Measurements from ENCODE around the gene FBXO10.

Gene FBXO10

DNA sequence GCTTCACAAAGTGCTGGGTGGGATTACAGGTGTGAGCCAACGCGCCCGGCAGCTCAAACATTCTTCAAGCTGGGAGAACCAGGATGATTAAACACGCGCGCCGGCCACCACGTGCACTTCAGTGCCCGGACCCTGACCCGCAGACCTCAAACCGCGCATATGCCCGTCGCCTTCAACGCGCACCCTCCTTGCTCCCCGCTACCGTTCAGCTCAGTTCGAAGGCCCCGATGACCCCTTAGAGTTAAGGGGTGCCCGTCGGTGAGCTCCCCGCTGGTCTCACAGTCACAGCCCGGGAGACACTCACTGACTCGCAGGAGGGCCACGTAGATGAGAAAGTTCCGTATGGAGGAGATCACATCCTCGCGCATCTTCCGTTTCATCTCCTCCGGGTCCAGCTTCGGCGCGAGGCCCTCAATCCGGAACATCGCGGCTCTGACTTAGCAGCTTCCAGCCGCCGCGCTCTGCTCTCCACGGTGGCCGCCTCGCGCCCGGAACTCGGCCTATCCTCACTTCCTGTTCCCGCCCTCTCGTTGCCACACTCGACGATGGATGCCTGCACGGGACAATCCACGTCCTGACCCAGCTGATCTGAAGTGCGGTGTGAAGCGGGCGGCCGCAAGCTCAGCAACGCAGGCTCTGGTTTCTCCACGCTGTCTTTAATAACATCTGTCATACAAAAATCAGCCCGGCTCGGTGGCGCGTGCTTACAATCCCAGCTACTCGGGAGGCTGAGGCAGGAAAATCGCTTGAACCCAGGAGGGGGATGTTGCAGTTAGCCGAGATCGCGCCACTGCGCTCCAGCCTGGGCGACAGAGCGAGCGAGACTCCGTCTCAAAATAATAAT is 16.1 kb upstream of the FBXO10 start, which contains the start of gene TOMM5:
TOMM5 (minus strand) TSS at position 490 of the 844 bp plus-strand sequence; CDS start at position 425, 65 bp downstream.
- peak; percentile 54 for DNase-seq

DNA sequence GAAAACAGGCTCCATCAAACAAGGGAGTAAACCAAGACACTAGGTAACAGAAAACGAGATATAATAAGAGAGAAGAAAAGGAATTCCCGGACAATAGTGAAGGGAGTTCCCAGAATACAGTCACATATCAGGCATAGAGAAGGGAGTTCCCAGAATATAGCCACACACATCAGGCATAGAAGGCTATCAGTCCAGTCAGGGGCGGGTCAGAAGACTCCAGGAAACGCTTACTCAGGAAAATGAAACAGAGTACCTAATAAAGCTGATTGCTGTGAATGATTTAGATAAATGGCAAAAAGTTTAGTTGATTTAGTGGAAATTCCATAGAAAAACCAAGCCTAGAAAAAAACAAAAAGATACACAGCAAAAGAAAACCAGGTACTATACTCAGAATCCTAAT is 11.3 kb upstream of the FBXO10 start:
- no peak for DNase-seq

DNA sequence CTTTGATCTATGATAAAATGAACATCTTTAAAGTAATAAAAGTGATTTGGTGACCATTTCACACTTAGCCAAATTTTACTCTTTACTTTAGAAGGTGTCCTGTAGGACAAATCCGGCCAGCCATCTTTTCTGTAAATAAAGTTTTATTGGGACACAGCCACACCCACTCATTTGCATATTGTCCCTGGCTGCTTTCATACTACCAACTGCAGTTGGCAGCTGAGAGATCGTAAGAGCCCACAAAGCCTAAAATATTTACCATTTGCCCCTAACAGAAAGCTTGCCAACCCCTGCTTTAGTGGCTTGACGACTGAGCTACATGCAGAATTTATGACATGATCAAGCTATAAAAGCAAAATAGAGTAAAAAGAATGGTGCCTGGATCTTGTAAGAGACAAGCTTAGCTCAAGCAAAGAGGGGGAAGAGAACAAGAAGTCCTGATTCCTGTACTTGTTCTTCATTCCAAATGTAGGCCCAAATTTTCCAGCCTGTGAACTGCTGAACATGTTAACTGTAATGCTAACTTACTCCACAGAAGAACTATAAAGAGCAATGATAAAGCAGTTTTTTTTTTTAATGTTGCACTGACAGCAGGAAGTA is 7.4 kb upstream of the FBXO10 start:
- DNase-seq = no peak

DNA sequence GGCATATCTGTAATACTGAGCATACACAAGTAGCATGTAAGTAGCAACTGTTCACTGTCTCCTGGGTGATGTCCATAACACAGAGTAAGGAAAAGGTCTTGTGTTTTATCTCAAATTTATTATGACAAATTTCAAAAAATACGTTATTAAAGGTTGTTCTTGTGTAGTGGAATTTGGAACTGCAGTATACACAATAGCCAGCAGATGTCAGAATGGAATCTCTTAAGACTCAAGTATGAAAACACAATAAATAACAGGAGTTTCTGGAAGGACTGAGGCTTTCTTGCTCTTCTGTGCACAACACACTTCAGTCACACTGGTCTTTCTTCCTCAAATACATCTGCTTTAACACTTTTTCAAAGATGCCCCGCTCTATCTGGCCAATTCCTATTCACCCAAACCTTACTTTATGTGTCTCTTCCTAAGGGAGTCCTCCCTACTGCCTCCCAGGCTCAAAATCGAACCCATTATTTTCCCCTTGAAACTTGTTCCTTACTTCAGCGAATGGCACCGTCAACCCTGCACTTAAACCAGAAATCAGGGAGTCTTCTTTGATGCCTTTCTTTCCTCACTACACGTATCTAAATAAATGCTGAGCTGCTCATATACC is 6.5 kb upstream of the FBXO10 start:
- DNase-seq = no peak

- no peak for DNase-seq
These were observed 667 bp downstream of the FBXO10 start for GRCh38 chr9:37575511-37575914.

DNA sequence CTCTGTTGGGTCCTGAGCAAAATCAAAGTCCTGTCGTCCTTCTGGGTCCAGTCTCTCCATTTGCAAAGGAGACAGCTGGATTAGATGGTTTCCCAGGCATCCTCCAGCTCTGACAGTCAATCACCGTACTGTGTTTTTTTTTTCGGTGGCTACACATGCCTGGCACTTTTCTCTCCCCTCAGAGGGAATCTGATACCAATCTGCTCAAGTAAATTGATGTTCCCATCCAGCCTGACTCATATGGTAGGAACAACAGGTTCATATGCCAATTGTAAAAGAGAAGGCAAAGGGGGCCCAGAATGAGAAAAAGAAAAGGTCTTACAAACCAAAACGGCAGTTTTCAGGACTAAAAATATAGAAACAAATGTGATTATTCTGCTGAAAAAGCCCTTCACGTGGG is 1.2 kb downstream of the FBXO10 start:
- no peak for DNase-seq

DNA sequence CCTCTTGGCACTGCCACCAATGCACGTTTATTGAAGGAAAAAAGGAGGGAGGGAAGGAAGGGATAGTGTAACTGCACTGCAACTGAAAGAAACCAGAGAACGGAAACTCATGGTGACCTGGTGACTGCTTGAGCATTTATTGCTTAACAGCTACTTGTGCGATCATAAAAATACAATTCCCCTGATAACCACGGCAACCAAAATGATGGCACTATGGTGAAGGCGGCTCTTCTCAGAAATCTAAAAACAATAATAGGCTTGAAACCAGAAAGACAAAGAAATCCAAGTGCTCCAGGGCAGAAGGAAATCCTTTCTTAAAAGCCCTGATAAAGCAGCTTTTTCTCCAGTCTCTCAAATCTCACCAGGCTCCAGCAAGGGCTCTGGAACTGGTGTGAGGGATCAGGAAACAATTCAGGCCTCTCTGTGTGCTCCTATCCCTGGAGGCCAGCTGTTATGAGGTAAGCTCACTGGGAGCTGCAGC is 1.9 kb downstream of the FBXO10 start:
- no peak for DNase-seq

DNA sequence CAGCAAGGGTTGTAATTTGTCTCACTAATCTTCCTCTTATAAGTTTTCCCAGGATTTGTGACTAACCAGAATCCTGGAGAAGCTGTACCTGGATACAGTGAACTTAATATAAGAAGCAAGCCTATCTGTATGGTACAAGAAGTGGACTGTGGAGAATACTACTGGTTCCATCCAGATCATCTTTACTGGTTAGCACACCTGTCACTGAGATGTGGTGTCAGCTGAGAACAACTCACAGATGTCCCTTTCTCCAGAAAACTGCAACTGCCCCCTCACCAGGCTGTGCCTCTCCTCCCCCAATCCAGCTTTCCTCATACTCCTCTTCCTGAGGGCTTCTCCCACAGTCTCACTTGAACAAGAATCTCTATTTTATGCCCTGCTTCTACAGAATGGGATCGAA is 4.9 kb downstream of the FBXO10 start:
- DNase-seq = no peak

DNA sequence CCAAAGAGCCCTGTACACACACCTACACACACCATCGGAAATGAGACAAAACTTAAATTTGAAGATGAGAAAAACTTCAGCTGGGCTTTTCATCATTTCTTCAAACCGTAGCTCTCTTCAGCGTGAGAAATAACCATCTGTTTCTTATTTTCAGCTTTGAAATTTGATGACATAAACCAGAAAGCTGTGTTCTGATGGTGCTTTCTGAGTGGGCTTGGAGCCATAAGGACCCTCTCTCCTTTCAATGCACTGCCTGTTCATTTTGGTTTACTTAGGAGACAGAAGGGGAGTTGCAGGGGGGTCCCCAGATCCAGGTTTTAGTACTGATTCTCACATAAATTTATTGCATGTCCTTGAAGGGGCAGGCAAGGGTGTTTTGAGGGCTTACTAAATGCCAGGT is 9.5 kb downstream of the FBXO10 start:
- DNase-seq = no peak

- no peak for DNase-seq
These were observed 10.2 kb downstream of the FBXO10 start for GRCh38 chr9:37565661-37566618.

- DNase-seq = no peak
These were observed 11.3 kb downstream of the FBXO10 start for GRCh38 chr9:37564916-37565315.

GRCh38 chr9:37563806-37564513 is 12.2 kb downstream of the FBXO10 start:
- no peak for DNase-seq

GRCh38 chr9:37562826-37563225 is 13.4 kb downstream of the FBXO10 start:
- no peak for DNase-seq

GRCh38 chr9:37561682-37562081 is 14.5 kb downstream of the FBXO10 start:
- DNase-seq = no peak

DNA sequence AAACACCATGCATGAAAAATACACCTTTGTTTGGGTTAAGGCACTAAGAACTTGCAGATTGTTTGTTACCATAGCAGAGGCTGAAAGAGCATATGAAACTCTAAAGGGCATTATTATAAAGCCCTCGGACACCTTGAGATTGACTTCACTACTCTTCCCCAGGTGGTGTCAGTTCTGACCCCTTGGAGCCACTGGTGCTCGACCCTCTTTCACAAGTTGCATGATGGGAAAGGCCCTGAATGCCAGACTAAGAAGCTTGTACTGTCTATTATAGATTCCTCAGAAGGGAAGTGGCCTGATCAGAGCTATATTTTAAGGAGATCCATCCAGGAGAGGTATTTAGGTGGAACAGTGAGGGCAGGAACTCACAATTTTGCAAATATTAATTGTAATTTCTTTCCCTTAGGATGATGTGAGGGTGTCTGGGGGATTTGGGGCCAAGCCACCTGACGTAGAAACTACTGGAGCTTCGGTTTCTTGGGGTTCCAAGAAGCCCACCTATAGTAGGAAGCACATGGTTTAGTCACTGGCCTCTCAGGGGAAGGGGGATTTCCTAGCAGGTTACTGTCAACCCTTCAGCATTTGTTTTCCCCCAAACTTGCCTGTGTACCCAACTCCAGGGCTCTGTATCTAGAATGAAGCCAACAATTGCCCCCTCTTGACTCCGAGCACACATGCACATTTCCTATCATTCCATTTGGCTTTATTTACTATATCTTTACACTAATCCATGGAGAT is 16.2 kb downstream of the FBXO10 start:
- DNase-seq = no peak

GRCh38 chr9:37559125-37559524 is 17.1 kb downstream of the FBXO10 start:
- no peak for DNase-seq

GRCh38 chr9:37555786-37556185 is 20.4 kb downstream of the FBXO10 start:
- no peak for DNase-seq

DNA sequence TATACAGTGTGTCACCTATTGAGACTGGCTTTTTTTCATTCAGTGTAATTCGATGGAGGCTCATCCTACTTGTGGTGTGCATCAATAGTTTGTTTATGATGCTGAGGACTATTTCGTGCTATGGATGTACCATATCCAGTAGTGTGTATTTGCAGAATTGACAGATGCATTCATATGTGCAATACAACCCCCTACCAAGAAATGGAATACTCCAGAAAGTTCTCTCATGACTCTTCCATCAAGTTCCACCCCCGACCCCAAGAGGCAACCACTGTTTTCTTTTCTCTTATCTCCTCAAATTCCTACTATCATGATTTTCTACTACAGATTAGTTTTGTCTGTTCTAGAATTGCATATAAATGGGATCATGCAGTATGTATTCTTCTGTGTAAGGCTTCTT is 21.9 kb downstream of the FBXO10 start:
- no peak for DNase-seq

DNA sequence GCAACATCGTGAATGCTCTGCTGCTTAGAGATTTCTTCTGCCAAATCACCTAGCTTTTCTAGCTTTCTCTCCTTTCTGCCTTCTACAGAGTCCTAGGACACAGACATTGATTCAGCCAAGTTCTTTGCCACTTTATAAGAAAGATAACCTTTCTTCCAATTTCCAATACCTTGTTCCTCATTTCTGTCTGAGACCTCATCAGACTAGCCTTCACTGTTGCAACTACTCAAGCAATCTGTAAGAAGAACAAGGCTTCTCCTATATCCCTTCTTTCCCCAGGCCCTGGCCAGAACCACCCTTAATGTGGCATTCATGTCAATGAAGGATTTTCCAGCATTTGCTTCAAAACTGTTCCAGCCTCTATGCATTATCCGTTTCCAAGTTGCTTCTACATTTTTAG is 24.3 kb downstream of the FBXO10 start:
- no peak for DNase-seq

- no peak for DNase-seq
These were observed 24.7 kb downstream of the FBXO10 start for GRCh38 chr9:37551468-37551867.

DNA sequence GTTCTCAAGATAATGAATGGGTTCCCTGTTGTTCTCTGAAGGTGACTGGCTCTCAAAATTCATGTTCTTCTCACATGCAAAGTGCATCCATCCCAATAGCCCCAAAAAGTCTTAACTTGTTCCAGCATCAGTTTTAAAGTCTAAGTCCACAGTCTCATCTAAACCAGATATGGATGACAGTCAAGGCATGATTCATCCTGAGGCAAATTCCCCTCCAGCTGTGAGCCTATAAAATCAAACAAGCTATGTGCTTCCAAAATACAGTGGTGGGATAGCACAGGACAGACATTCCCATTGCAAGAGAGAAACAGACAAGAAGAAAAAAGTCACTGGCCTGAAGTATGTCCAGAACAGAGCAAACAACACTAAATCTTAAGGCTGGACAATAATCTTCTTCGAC is 25.4 kb downstream of the FBXO10 start:
- DNase-seq = no peak
